ENCODE data around the gene MAX.

- TF ChIP-seq CTCF (conservative IDR thresholded peaks at IDR 0.05; ENCODE audit: low read depth, low read length) (no peak), EZH2phosphoT487 (IDR thresholded peaks at IDR 0.05; ENCODE audit: borderline replicate concordance, low read length) (no peak)
Measured at GRCh38 chr14:65035049-65035448, 67.3 kb downstream of the MAX start.
